GM23338 (cell line): ENCODE data around the gene SLCO1C1. TPM values are rescaled to one million over a fixed set of nuclear protein-coding genes. Genes with fewer than 3 reads are reported as not detected.

ENCODE experiments used
- ATAC-seq: fragments of 200-7000 bp; cut with Tn5 transposase; 3 replicates; pipeline ENCODE4 v1.9.1; 2020
- DNase-seq: peaks from one replicate; pipeline ENCODE4 v3.0.0-alpha.2; 2015; ENCODE audit warnings: low spot score
- H2AFZ ChIP-seq: fragments of 200-600 bp; sonication (generic); 2 replicates; pipeline ENCODE4 v1.8.0; 2016; ENCODE audit warnings: antibody characterized with exemption, mild to moderate bottlenecking, moderate library complexity
- H3F3A ChIP-seq: fragments of 200-600 bp; sonication (generic); replicated peaks from 2 replicates; pipeline ENCODE4 v1.8.0; 2017; ENCODE audit warnings: antibody characterized with exemption, mixed run types, low read depth
- H3K27ac ChIP-seq: fragments of 200-600 bp; sonication (generic); 2 replicates; pipeline ENCODE4 v1.6.1; 2016; ENCODE audit warnings: low read depth
- H3K27me3 ChIP-seq: fragments of 200-600 bp; sonication (generic); 2 replicates; pipeline ENCODE4 v1.8.0; 2016; ENCODE audit warnings: mild to moderate bottlenecking, mixed run types, moderate library complexity; ENCODE audit not compliant: insufficient read depth
- H3K36me3 ChIP-seq: fragments of 200-600 bp; sonication (generic); 2 replicates; pipeline ENCODE4 v1.8.0; 2016; ENCODE audit warnings: mild to moderate bottlenecking; ENCODE audit not compliant: insufficient read depth
- H3K4me1 ChIP-seq: fragments of 200-600 bp; sonication (generic); 2 replicates; pipeline ENCODE4 v1.8.0; 2016; ENCODE audit warnings: mild to moderate bottlenecking, moderate library complexity; ENCODE audit not compliant: insufficient read depth
- H3K4me2 ChIP-seq: fragments of 200-600 bp; sonication (generic); 2 replicates; pipeline ENCODE4 v1.7.1; 2017; ENCODE audit warnings: mixed run types
- H3K4me3 ChIP-seq: fragments of 200-600 bp; sonication (generic); 2 replicates; pipeline ENCODE4 v1.6.1; 2016; ENCODE audit warnings: mixed run types
- H3K79me2 ChIP-seq: fragments of 200-600 bp; sonication (generic); replicated peaks from 2 replicates; pipeline ENCODE4 v1.8.0; 2017; ENCODE audit warnings: mild to moderate bottlenecking; ENCODE audit not compliant: insufficient read depth
- H3K9me2 ChIP-seq: fragments of 200-600 bp; sonication (generic); 2 replicates; pipeline ENCODE4 v1.8.0; 2017; ENCODE audit not compliant: insufficient read depth
- H4K20me1 ChIP-seq: fragments of 200-600 bp; sonication (generic); replicated peaks from 2 replicates; pipeline ENCODE4 v1.8.0; 2017; ENCODE audit warnings: mild to moderate bottlenecking; ENCODE audit not compliant: insufficient read depth
- H3K27ac Mint-ChIP-seq: 2 replicates; pipeline ENCODE4 v1.8.0; 2020; ENCODE audit warnings: inconsistent platforms, mild to moderate bottlenecking, moderate library complexity, mixed read lengths
- H3K27me3 Mint-ChIP-seq: 3 replicates; pipeline ENCODE4 v1.8.0; 2022; ENCODE audit warnings: low read depth, mild to moderate bottlenecking, moderate library complexity, mixed read lengths, inconsistent platforms; ENCODE audit not compliant: insufficient read depth, poor library complexity
- H3K36me3 Mint-ChIP-seq: 3 replicates; pipeline ENCODE4 v1.8.0; 2021; ENCODE audit warnings: low read depth, mild to moderate bottlenecking, inconsistent platforms, moderate library complexity, mixed read lengths
- H3K4me1 Mint-ChIP-seq: 3 replicates; pipeline ENCODE4 v1.8.0; 2020; ENCODE audit warnings: mild to moderate bottlenecking, inconsistent platforms, mixed read lengths
- H3K4me3 Mint-ChIP-seq: 3 replicates; pipeline ENCODE4 v1.8.0; 2021; ENCODE audit warnings: moderate library complexity, mild to moderate bottlenecking, inconsistent platforms, mixed read lengths
- H3K9me3 Mint-ChIP-seq: 3 replicates; pipeline ENCODE4 v1.8.0; 2020; ENCODE audit warnings: moderate library complexity, mild to moderate bottlenecking, inconsistent platforms, mixed read lengths
- CREB1 ChIP-seq: fragments of 250-450 bp; sonication (Bioruptor Pico); IDR thresholded peaks from 2 replicates; pipeline ENCODE4 v1.5.0; 2020; ENCODE audit warnings: low read depth, mild to moderate bottlenecking, moderate library complexity
- CTCF ChIP-seq, 2 experiments: fragments of 200-600 bp in 1 of 2; sonication (generic) in 1 of 2; conservative IDR thresholded peaks; 2 replicates each; pipeline versions ENCODE4 v1.5.1 to v1.6.1; 2016 to 2017; ENCODE audit warnings: antibody characterized with exemption in 2 of 2, low read depth in 2 of 2, mild to moderate bottlenecking in 2 of 2, moderate library complexity in 1 of 2
- EZH2 ChIP-seq: fragments of 200-600 bp; sonication (generic); IDR thresholded peaks from one replicate; pipeline ENCODE4 v1.8.0; 2017; ENCODE audit warnings: antibody characterized with exemption, mild to moderate bottlenecking, low read depth; ENCODE audit not compliant: unreplicated experiment
- NANOG ChIP-seq: IDR thresholded peaks from 2 replicates; pipeline ENCODE4 v1.6.1; 2016; ENCODE audit warnings: antibody characterized with exemption, borderline replicate concordance
- POLR2AphosphoS5 ChIP-seq: IDR thresholded peaks from 2 replicates; pipeline ENCODE4 v1.6.1; 2016; ENCODE audit warnings: antibody characterized with exemption, low read depth
- REST ChIP-seq: IDR thresholded peaks from one replicate; pipeline ENCODE4 v1.6.1; 2018; ENCODE audit warnings: antibody characterized with exemption; ENCODE audit not compliant: unreplicated experiment
- STAT1 ChIP-seq: IDR thresholded peaks from one replicate; pipeline ENCODE4 v1.6.1; 2016; ENCODE audit warnings: antibody characterized with exemption; ENCODE audit not compliant: unreplicated experiment
- ZNF114 ChIP-seq: fragments of 250-450 bp; sonication (Bioruptor Pico); IDR thresholded peaks from 2 replicates; pipeline ENCODE4 v1.5.0; 2020; ENCODE audit warnings: mild to moderate bottlenecking, moderate library complexity
- ZNF331 ChIP-seq: fragments of 250-450 bp; sonication (Bioruptor Pico); IDR thresholded peaks from 2 replicates; pipeline ENCODE4 v1.5.0; 2020; ENCODE audit warnings: low read depth, mild to moderate bottlenecking, moderate library complexity
- ZNF462 ChIP-seq: fragments of 250-450 bp; sonication (Bioruptor Pico); IDR thresholded peaks from 2 replicates; pipeline ENCODE4 v1.5.0; 2020; ENCODE audit warnings: mild to moderate bottlenecking, moderate library complexity
- polyA plus RNA-seq: library from polyadenylated mRNA; unstranded; fragments of >200 nt; fragmentation: Nextera tagmentation; extraction: Ambion mirVana; gene quantifications from 2 replicates; pipeline ENCODE4 v1.2.1, GENCODE V29; 2016
- total RNA-seq: library from RNA; depleted of rRNA; stranded (reverse); fragments of >200 nt; shearing (Covaris generic); gene quantifications from 2 replicates; pipeline ENCODE4 v1.2.3, GENCODE V29; 2014

SLCO1C1 gene
- total and polyA plus RNA-seq, 2 experiments from 2014 or later: 0.86 to 1.6 TPM

GRCh38 chr12:20731274-20731673 is 36.1 kb downstream of the SLCO1C1 start:
- no peak overlapping the region for H3K4me2 ChIP-seq
- DNase-seq: no peak
- H3K36me3 Mint-ChIP-seq: no peaks in the 10 kb centered on the region

More at GRCh38 chr12:20731274-20731673, 36.1 kb downstream of the SLCO1C1 start:
- Histone ChIP-seq H3F3A (no peaks in the 10 kb centered on the region), H3K4me1 (no peaks in the 10 kb centered on the region), H3K9me2 (0 out of 2 replicates have a peak, but pooled peaks cover 3% of the 10 kb centered on the region), H3K79me2 (no peaks in the 10 kb centered on the region), H3K36me3 (no peaks in the 10 kb centered on the region), H4K20me1 (no peaks in the 10 kb centered on the region), H3K4me3 (no peak overlapping the region), H2AFZ (no peak overlapping the region), H3K27ac (no peak overlapping the region), H3K27me3 (no peaks in the 10 kb centered on the region)
- no peak overlapping the region for H3K27ac Mint-ChIP-seq
- ATAC-seq: no peak
- TF ChIP-seq NANOG (no peak), CTCF (conservative IDR thresholded peaks at IDR 0.05; ENCODE audit: low read depth in 2 of 2) (no peak), STAT1 (no peak), EZH2 (no peak), REST (no peak), CREB1 (no peak), ZNF114 (no peak), POLR2AphosphoS5 (no peak), ZNF462 (CRISPR knock-in tag) (no peak), ZNF331 (CRISPR knock-in tag) (no peak)
- H3K4me1 Mint-ChIP-seq: 0 out of 3 replicates have a peak, but pooled peaks cover 2% of the 10 kb centered on the region
- peaks cover 4% of the 10 kb centered on the region for H3K27me3 Mint-ChIP-seq
- H3K9me3 Mint-ChIP-seq: no peaks in the 10 kb centered on the region; the same call in 2 of the 3 replicates
- no peak overlapping the region for H3K4me3 Mint-ChIP-seq
